ENCODE data around the gene TANC1. TPM values are rescaled to one million over a fixed set of nuclear protein-coding genes. Genes with fewer than 3 reads are reported as not detected.

TANC1 gene
- total RNA-seq, 2 experiments from 2014 or later, result 0.31 to 0.33 TPM

DNA sequence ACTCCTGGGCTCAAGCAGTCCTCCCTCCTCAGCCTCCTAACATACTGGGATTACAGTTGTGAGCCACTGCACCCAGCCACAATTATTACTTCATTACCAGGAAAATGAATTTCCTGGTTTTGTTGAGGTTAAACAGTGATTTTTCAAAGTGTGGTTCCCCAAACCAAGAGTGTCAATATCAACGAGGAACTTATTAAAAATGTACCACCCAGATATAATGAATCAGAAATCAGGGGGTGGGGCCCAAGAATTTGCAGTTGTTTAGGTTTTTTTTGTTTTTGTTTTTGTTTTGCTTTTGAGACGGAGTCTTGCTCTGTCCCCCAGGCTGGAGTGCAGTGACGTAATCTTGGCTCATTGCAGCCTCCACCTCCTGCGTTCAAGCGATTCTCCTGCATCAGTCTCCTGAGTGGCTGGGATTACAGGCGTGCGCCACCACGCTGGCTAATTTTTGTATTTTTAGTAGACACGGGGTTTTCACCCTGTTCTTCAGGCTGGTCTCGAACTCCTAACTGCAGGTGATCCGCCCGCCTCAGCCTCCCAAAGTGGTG lies 224.0 kb downstream of the TANC1 start:
- no peaks in the 10 kb centered on the region for H3K9me3 Mint-ChIP-seq

GRCh38 chr2:159193791-159194190 lies 225.4 kb downstream of the TANC1 start:
- Mint-ChIP-seq H3K4me3 (no peak overlapping the region), H3K9me3 (no peaks in the 10 kb centered on the region), H3K4me1 (no peaks in the 10 kb centered on the region), H3K27me3 (no peaks in the 10 kb centered on the region), H3K36me3 (no peaks in the 10 kb centered on the region), H3K27ac (no peak overlapping the region)
- POLR2A ChIA-PET, result no interaction called here
- no peak for DNase-seq
- ATAC-seq (ENCODE audit: low read depth), result no peak

More for the DNA sequence above, 224.0 kb downstream of the TANC1 start:
- no peak overlapping the region for H3K27ac Mint-ChIP-seq
- POLR2A ChIA-PET, result no interaction called here
- no peaks in the 10 kb centered on the region for H3K4me1 Mint-ChIP-seq
- no peaks in the 10 kb centered on the region for H3K36me3 Mint-ChIP-seq
- no peak for ATAC-seq (ENCODE audit: low read depth)
- no peaks in the 10 kb centered on the region for H3K27me3 Mint-ChIP-seq
- DNase-seq, result no peak
- H3K4me3 Mint-ChIP-seq, result no peak overlapping the region

GRCh38 chr2:159194241-159194640 lies 225.8 kb downstream of the TANC1 start:
- DNase-seq (no peak), ATAC-seq (ENCODE audit: low read depth) (no peak)
- H3K27me3 Mint-ChIP-seq, result no peaks in the 10 kb centered on the region
- H3K4me1 Mint-ChIP-seq, result no peaks in the 10 kb centered on the region
- no peak overlapping the region for H3K4me3 Mint-ChIP-seq
- no peaks in the 10 kb centered on the region for H3K36me3 Mint-ChIP-seq
- no peak overlapping the region for H3K27ac Mint-ChIP-seq
- no peaks in the 10 kb centered on the region for H3K9me3 Mint-ChIP-seq
- POLR2A ChIA-PET, result no interaction called here

DNA sequence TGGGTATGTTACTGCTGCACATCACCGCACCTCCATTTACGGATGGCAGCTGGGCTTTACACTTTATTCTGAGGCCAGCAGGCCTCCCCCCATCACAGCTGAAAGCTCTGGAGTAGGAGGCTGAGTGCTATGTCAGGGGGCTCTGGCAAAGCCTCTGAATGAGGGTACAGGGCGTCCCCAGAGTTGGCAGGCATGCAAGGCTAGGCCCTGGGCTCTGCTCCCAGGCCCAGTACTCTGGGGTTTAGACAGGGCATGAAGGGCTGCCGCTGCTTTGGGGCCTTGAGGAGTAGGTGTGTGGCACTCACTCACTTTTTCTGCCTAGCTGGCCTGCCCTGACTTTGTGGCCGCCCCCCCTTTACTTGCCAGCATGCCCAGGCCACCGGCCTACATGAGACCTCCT lies 227.3 kb downstream of the TANC1 start:
- H3K4me1 Mint-ChIP-seq, result no peaks in the 10 kb centered on the region
- H3K27ac Mint-ChIP-seq, result no peak overlapping the region
- H3K36me3 Mint-ChIP-seq, result no peaks in the 10 kb centered on the region
- H3K9me3 Mint-ChIP-seq, result no peaks in the 10 kb centered on the region
- no peak overlapping the region for H3K4me3 Mint-ChIP-seq
- no peaks in the 10 kb centered on the region for H3K27me3 Mint-ChIP-seq
- POLR2A ChIA-PET, result no interaction called here
- ATAC-seq (ENCODE audit: low read depth) (no peak), DNase-seq (no peak)

- Mint-ChIP-seq H3K9me3 (no peaks in the 10 kb centered on the region), H3K36me3 (no peaks in the 10 kb centered on the region), H3K27me3 (no peaks in the 10 kb centered on the region), H3K27ac (no peak overlapping the region), H3K4me3 (no peak overlapping the region), H3K4me1 (peaks cover 5% of the 10 kb centered on the region)
- POLR2A ChIA-PET, result no interaction called here
- DNase-seq, result no peak
- ATAC-seq (ENCODE audit: low read depth), result no peak
These were observed 228.0 kb downstream of the TANC1 start for GRCh38 chr2:159196393-159196925.

DNA sequence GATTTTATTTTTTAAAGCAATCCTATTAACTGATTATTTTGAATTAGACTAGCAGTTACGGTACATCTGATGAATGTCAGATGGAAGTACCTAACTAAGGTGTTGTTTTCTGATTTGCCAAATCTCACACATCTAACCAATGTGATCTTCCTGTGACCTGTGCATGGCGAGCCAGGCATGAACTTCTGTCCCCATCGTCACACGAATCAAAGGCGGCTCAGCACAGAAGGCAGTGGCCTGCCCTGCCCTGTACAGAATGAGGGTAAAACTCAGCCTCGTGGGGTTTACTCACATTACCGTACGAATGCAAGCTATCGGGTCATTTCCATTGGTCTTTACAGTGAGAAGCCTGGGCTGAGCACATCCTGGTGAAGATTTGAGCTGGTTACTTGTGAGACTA lies 230.8 kb downstream of the TANC1 start:
- DNase-seq (no peak), ATAC-seq (ENCODE audit: low read depth) (no peak)
- H3K4me1 Mint-ChIP-seq, result peaks cover 9% of the 10 kb centered on the region
- no peaks in the 10 kb centered on the region for H3K9me3 Mint-ChIP-seq
- no peak overlapping the region for H3K27ac Mint-ChIP-seq
- POLR2A ChIA-PET, result no interaction called here
- no peaks in the 10 kb centered on the region for H3K36me3 Mint-ChIP-seq
- no peak overlapping the region for H3K4me3 Mint-ChIP-seq
- H3K27me3 Mint-ChIP-seq, result no peaks in the 10 kb centered on the region

- POLR2A ChIA-PET, result no interaction called here
- Mint-ChIP-seq H3K27me3 (no peaks in the 10 kb centered on the region), H3K4me3 (no peak overlapping the region), H3K4me1 (peaks cover 9% of the 10 kb centered on the region), H3K9me3 (no peaks in the 10 kb centered on the region), H3K36me3 (no peaks in the 10 kb centered on the region), H3K27ac (no peak overlapping the region)
- ATAC-seq (ENCODE audit: low read depth), result no peak
- no peak for DNase-seq
These were observed 231.5 kb downstream of the TANC1 start for GRCh38 chr2:159199761-159200465.

GRCh38 chr2:159200498-159200897 lies 232.1 kb downstream of the TANC1 start:
- no peak for ATAC-seq (ENCODE audit: low read depth)
- DNase-seq, result no peak
- H3K9me3 Mint-ChIP-seq, result no peaks in the 10 kb centered on the region
- POLR2A ChIA-PET, result no interaction called here
- H3K4me1 Mint-ChIP-seq, result peaks cover 9% of the 10 kb centered on the region
- no peaks in the 10 kb centered on the region for H3K36me3 Mint-ChIP-seq
- H3K27ac Mint-ChIP-seq, result no peak overlapping the region
- no peak overlapping the region for H3K4me3 Mint-ChIP-seq
- H3K27me3 Mint-ChIP-seq, result no peaks in the 10 kb centered on the region

DNA sequence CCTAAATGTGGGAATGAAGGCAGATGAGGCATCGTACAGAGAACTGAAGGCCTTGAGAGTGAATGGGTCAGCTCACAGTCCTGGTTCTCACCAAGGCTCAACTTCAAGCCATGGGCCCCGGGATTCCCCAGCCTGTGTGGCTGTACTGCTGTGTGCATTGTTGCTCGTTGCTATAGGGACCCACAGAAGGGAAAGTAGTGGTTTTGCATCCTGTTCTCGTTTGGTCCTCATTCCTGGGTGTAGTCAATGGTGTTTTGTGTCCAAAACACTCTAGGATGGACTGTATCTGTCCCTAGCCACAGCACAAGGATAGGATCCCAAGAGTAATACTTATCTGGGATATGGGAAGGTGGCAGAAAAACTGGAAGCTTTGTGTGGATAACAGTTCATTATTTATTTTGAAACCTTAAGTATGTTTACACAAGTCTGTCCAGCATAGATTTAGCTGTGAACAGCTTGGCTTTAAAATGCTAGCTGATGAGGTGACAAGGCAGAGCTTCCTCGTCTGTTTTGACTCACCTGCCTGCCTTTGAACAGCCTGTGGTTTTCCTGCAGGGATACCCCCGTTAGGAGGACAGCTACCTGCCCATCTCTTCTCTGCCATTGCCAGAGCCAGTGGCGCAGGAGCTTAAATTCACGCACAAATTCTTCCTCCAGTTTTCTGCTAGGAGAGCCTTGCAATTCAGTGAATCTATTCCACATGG lies 233.1 kb downstream of the TANC1 start:
- Mint-ChIP-seq H3K36me3 (no peaks in the 10 kb centered on the region), H3K27me3 (no peaks in the 10 kb centered on the region), H3K9me3 (no peaks in the 10 kb centered on the region), H3K4me1 (peaks cover 9% of the 10 kb centered on the region), H3K27ac (no peak overlapping the region), H3K4me3 (no peak overlapping the region)
- POLR2A ChIA-PET, result interaction anchor here (1.6 kb wide), 1 partner anchor 511 kb away, joined by 3 read pairs; the partner anchor contains the start of gene MARCHF7
- ATAC-seq (ENCODE audit: low read depth), result peak; percentile 86
- DNase-seq, result no peak

DNA sequence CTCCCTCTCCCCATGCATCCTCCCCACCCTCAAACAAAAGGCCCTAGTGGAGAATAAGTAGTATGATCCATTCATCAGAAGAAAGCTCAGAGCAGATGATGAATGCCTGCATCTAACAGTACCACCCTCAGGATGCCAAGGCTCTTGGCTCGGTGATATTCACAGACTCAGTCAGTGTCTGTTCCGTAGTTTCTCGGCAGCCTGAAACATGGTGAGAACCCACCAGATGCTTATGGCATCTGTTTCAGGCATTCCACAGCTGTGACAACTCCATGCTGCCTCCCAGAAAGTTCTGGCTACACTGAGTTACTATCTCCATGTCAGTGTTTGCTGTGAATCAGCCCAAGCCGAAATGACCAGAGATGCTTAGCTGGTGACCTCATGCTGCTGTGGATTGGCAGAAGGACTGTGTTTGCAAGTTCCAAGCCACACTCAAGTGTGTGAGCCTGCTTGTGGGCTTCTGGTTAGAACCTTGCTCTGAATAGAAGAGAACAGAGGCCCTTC lies 234.2 kb downstream of the TANC1 start:
- no peak for DNase-seq
- H3K27me3 Mint-ChIP-seq, result no peaks in the 10 kb centered on the region
- POLR2A ChIA-PET, result interaction anchor here (1.6 kb wide), 1 partner anchor 509 kb away, joined by 3 read pairs; the partner anchor contains the start of gene MARCHF7
- H3K36me3 Mint-ChIP-seq, result no peaks in the 10 kb centered on the region
- H3K4me1 Mint-ChIP-seq, result peaks cover 9% of the 10 kb centered on the region
- H3K9me3 Mint-ChIP-seq, result no peaks in the 10 kb centered on the region
- H3K27ac Mint-ChIP-seq, result no peak overlapping the region
- ATAC-seq (ENCODE audit: low read depth), result no peak
- no peak overlapping the region for H3K4me3 Mint-ChIP-seq

DNA sequence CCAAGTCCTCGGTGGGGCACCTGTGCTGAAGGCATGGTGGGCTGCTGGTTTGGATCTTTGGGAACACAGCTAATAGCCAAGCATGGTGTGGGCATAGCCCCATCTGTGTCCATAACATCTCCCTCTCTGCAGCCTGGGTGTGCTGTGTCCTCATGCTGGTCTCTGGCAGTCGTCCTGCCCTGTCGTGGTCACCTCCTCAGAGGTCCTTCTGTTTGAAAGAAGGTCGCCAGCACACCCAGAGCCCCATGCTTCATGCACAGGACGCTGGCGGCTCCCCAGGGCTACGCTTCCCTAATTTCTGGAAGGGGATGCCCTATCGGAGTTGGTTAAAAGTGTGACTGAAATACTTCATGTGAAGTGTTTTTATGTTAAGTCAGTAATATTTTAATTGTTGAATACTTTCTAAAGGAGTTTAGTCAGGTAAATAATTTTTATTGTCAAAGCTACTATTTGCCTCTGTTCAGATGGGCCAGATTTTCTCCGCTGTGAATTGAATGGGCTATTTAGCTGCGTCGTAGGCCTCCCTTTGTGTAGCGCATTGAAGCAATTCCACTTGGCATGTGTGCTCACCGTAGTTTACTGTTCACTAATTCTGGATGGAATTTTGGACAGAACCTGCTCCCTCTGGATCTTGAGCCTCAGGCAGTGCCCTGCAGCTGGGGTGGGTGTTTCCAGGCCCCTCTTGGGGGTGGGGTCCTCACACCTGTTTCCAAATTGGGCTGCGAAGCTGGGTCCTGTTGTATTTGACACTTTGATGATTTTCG lies 236.1 kb downstream of the TANC1 start:
- no peaks in the 10 kb centered on the region for H3K9me3 Mint-ChIP-seq
- POLR2A ChIA-PET, result no interaction called here
- H3K27ac Mint-ChIP-seq, result no peak overlapping the region
- no peaks in the 10 kb centered on the region for H3K36me3 Mint-ChIP-seq
- peaks cover 13% of the 10 kb centered on the region for H3K4me1 Mint-ChIP-seq
- H3K4me3 Mint-ChIP-seq, result no peak overlapping the region
- no peaks in the 10 kb centered on the region for H3K27me3 Mint-ChIP-seq
- ATAC-seq (ENCODE audit: low read depth), result no peak
- no peak for DNase-seq

- no peaks in the 10 kb centered on the region for H3K9me3 Mint-ChIP-seq
- no peaks in the 10 kb centered on the region for H3K36me3 Mint-ChIP-seq
These were observed 238.4 kb downstream of the TANC1 start for GRCh38 chr2:159206736-159207380.

DNA sequence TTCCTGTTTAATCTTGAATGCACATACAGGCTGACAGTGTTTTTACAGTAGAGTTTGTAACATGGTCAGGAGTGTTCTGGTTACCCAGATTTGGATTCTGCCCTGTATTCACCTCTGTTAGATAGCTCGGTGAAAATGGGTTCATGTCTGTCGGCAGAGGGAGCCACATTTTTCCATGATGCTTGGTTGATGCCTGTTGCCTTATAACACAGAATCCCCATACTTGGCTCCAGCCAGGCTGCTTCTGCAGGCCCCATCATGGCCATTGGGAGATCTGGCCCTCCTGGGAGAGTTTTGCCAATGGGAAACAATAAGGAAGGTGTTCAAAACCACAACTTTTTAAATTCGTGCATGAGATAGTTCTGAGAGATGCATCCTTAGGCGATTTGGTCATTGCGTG lies 240.0 kb downstream of the TANC1 start:
- no peak for DNase-seq
- ATAC-seq (ENCODE audit: low read depth), result no peak
- H3K36me3 Mint-ChIP-seq, result no peaks in the 10 kb centered on the region
- H3K4me3 Mint-ChIP-seq, result no peak overlapping the region
- H3K27me3 Mint-ChIP-seq, result no peaks in the 10 kb centered on the region
- peaks cover 11% of the 10 kb centered on the region for H3K4me1 Mint-ChIP-seq
- POLR2A ChIA-PET, result interaction anchor here (0.6 kb wide), 1 partner anchor 36 kb away, joined by 3 read pairs; no protein-coding TSS in a partner anchor
- no peaks in the 10 kb centered on the region for H3K9me3 Mint-ChIP-seq
- no peak overlapping the region for H3K27ac Mint-ChIP-seq

More at GRCh38 chr2:159206736-159207380, 238.4 kb downstream of the TANC1 start:
- POLR2A ChIA-PET, result no interaction called here
- ATAC-seq (ENCODE audit: low read depth) (no peak), DNase-seq (no peak)
- no peak overlapping the region for H3K27ac Mint-ChIP-seq
- H3K4me1 Mint-ChIP-seq, result peaks cover 14% of the 10 kb centered on the region
- no peak overlapping the region for H3K4me3 Mint-ChIP-seq
- no peaks in the 10 kb centered on the region for H3K27me3 Mint-ChIP-seq
